OCI-LY1 (cell line): ENCODE data around the gene PSD2.
"Not testable (repeated sequence)": the region's sequence is repeated elsewhere in the genome, so short reads cannot be mapped to it uniquely, and the experiment has no call there.

Experiments used
- H2AFZ ChIP-seq: fragments of 200-600 bp; sonication (generic), shearing (Covaris generic); 2 replicates; pipeline ENCODE4 v1.6.0; 2014; ENCODE audit warnings: antibody characterized with exemption, mild to moderate bottlenecking, low read length
- H3F3A ChIP-seq: fragments of 200-600 bp; sonication (generic), shearing (Covaris generic); 2 replicates; pipeline ENCODE4 v1.6.0; 2014; ENCODE audit warnings: mild to moderate bottlenecking, antibody characterized with exemption, low read length, moderate library complexity; ENCODE audit not compliant: insufficient read depth
- H3K27ac ChIP-seq: fragments of 200-600 bp; sonication (generic); 2 replicates; pipeline ENCODE4 v1.5.1; 2014; ENCODE audit warnings: low read length, mixed run types, mild to moderate bottlenecking, low read depth; ENCODE audit not compliant: poor library complexity, severe bottlenecking
- H3K27me3 ChIP-seq: fragments of 200-600 bp; sonication (generic); 2 replicates; pipeline ENCODE4 v1.6.0; 2014; ENCODE audit warnings: antibody characterized with exemption, mild to moderate bottlenecking, low read length, moderate library complexity; ENCODE audit not compliant: insufficient read depth
- H3K36me3 ChIP-seq: fragments of 200-600 bp; sonication (generic); 2 replicates; pipeline ENCODE4 v1.6.1; 2014; ENCODE audit warnings: mild to moderate bottlenecking, antibody characterized with exemption, low read length, moderate library complexity, mixed read lengths; ENCODE audit not compliant: insufficient read depth
- H3K4me1 ChIP-seq: fragments of 200-600 bp; sonication (generic); 2 replicates; pipeline ENCODE4 v1.5.1; 2014; ENCODE audit warnings: mild to moderate bottlenecking, low read length, moderate library complexity; ENCODE audit not compliant: insufficient read depth, severe bottlenecking
- H3K4me2 ChIP-seq: fragments of 200-600 bp; sonication (generic), shearing (Covaris generic); 2 replicates; pipeline ENCODE4 v1.6.1; 2014; ENCODE audit warnings: low read length
- H3K4me3 ChIP-seq: fragments of 200-600 bp; sonication (generic); 2 replicates; pipeline ENCODE4 v1.5.1; 2014; ENCODE audit warnings: low read length, low read depth, mild to moderate bottlenecking, mixed read lengths; ENCODE audit not compliant: poor library complexity, severe bottlenecking
- H3K79me2 ChIP-seq: fragments of 200-600 bp; shearing (Covaris generic); 2 replicates; pipeline ENCODE4 v1.6.1; 2016; ENCODE audit warnings: mixed run types, low read length, mixed read lengths; ENCODE audit not compliant: insufficient read depth
- H3K9ac ChIP-seq: fragments of 200-600 bp; sonication (generic), shearing (Covaris generic); 2 replicates; pipeline ENCODE4 v1.6.1; 2014; ENCODE audit warnings: mild to moderate bottlenecking, low read length, mixed read lengths
- H3K9me2 ChIP-seq: fragments of 200-600 bp; sonication (generic), shearing (Covaris generic); 2 replicates; pipeline ENCODE4 v1.6.1; 2014; ENCODE audit warnings: low read depth, mild to moderate bottlenecking, low read length, mixed read lengths
- H3K9me3 ChIP-seq: fragments of 200-600 bp; shearing (Covaris generic); 2 replicates; pipeline ENCODE4 v1.6.1; 2014; ENCODE audit warnings: low read length, mixed read lengths
- H4K20me1 ChIP-seq: fragments of 200-600 bp; sonication (generic), shearing (Covaris generic); 2 replicates; pipeline ENCODE4 v1.6.0; 2016; ENCODE audit warnings: mild to moderate bottlenecking, low read length; ENCODE audit not compliant: insufficient read depth
- EZH2 ChIP-seq: fragments of 200-600 bp; sonication (generic), shearing (Covaris generic); IDR thresholded peaks from 2 replicates; pipeline ENCODE4 v1.8.0; 2017; ENCODE audit warnings: borderline replicate concordance, mixed run types, mild to moderate bottlenecking, antibody characterized with exemption, low read length, moderate library complexity, mixed read lengths
- TF ChIP-seq, protein P1 (sequence below): fragments of 200-600 bp; sonication (generic), shearing (Covaris generic); IDR thresholded peaks from 2 replicates; pipeline ENCODE4 v1.5.1; 2017; ENCODE audit warnings: mild to moderate bottlenecking, antibody characterized with exemption, low read length, moderate library complexity, mixed read lengths

Gene PSD2

DNA sequence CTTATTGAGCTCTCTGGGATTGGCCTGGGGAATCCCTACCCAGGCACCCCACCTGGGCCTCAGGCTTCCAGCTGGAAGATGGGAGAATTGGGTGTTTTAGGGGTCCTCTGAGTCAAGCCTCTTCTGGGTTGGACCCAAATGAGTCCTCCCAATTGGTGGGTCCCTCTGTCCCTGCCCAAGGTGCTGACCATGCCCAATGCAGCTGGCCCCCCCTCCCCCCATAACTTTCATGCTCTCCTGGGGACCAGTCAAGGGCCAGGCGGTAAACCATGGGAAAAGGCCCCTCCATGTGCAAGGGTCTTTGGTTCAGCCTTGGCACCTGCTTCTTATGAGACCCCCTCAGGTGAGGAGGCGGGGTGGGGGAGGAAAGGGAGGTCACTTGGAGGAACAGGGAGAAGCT lies 3.4 kb upstream of the PSD2 start:
- Histone ChIP-seq H3K27ac (no peak overlapping the region), H3K79me2 (no peaks in the 10 kb centered on the region), H4K20me1 (no peaks in the 10 kb centered on the region), H3K27me3 (no peaks in the 10 kb centered on the region; the same call in 1 of the 2 replicates), H3K9me2 (no peaks in the 10 kb centered on the region), H3K9me3 (no peaks in the 10 kb centered on the region), H2AFZ (no peak overlapping the region), H3K9ac (no peak overlapping the region), H3K4me3 (no peak overlapping the region), H3K4me2 (no peak overlapping the region), H3F3A (no peaks in the 10 kb centered on the region), H3K4me1 (peaks cover 4% of the 10 kb centered on the region), H3K36me3 (no peaks in the 10 kb centered on the region)
- TF ChIP-seq EZH2: no peak
- TF ChIP-seq, protein P1, sequence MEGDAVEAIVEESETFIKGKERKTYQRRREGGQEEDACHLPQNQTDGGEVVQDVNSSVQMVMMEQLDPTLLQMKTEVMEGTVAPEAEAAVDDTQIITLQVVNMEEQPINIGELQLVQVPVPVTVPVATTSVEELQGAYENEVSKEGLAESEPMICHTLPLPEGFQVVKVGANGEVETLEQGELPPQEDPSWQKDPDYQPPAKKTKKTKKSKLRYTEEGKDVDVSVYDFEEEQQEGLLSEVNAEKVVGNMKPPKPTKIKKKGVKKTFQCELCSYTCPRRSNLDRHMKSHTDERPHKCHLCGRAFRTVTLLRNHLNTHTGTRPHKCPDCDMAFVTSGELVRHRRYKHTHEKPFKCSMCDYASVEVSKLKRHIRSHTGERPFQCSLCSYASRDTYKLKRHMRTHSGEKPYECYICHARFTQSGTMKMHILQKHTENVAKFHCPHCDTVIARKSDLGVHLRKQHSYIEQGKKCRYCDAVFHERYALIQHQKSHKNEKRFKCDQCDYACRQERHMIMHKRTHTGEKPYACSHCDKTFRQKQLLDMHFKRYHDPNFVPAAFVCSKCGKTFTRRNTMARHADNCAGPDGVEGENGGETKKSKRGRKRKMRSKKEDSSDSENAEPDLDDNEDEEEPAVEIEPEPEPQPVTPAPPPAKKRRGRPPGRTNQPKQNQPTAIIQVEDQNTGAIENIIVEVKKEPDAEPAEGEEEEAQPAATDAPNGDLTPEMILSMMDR: no peak

DNA sequence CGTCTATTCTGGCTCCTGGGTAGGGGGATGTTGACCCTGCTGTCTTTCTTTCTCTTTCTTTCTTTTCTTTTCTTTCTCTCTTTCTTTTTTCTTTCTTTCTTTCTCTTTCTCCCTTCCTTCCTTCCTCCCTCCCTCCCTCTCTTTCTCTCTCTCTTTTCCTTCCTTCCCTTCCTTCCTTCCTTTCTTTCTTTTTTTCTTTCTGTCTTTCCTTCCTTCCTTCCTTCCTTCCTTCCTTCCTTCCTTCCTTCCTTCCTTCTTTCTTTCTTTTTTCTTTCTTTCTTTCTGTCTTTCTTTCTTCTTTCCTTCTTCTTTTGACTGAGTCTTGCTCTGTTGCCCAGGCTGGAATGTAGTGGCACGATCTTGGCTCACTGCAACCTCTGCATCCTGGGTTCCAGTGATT lies 3.0 kb upstream of the PSD2 start:
- H3K9me2 ChIP-seq, H3K36me3 ChIP-seq, H3K4me1 ChIP-seq, H2AFZ ChIP-seq, H3F3A ChIP-seq, H3K4me2 ChIP-seq, H3K27ac ChIP-seq, H3K9me3 ChIP-seq, H3K9ac ChIP-seq, H3K4me3 ChIP-seq, H3K79me2 ChIP-seq, H4K20me1 ChIP-seq, H3K27me3 ChIP-seq: not testable (repeated sequence)

DNA sequence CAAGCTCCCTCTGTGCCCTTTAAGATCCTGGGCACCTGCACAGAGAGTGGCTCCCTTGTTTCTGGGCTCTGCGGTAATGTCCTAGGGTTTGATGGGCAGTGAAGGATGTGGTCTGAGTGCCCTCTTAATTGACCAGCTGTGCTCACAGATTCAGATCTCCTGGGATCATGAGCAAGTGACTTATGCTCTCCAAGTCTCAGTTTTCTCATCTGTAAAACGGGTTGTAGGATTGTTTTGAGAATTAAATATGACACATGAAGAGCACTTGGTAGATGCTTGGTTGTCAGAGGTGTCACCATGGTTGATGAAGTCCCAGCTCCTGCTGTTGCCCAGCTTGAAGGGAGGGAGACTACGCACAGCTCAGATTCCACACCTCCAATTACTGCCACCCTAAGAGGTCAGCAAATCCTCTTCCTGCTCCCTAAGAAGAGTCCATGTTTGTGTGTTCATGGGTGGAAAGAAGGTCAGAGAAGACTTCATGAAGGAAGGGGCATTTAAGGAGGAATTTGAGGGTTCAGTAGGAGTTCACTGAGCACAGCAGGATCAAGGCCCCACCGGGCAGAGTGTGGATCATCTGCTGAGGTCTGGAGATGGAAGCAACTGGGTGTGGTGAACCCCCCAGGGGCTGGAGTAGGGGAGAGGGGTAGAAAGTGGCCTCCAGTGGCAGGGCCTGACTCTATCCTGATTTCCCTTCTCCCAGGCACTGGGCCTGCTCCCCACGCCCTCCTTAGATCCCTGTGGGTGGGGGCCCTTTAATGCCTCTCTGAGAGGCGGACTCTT lies 1.4 kb upstream of the PSD2 start:
- Histone ChIP-seq H3K4me1 (no peaks in the 10 kb centered on the region), H3K9me3 (no peaks in the 10 kb centered on the region), H4K20me1 (no peaks in the 10 kb centered on the region), H3K27me3 (no peaks in the 10 kb centered on the region; the same call in 1 of the 2 replicates), H3K4me2 (no peak overlapping the region), H3K9me2 (no peaks in the 10 kb centered on the region), H3K36me3 (no peaks in the 10 kb centered on the region), H3K27ac (no peak overlapping the region), H3F3A (no peaks in the 10 kb centered on the region), H3K4me3 (no peak overlapping the region), H3K9ac (no peak overlapping the region), H3K79me2 (no peaks in the 10 kb centered on the region), H2AFZ (no peak overlapping the region)
- no peak for TF ChIP-seq EZH2
- TF ChIP-seq, protein P1: no peak
